Neural progenitor cell (in vitro differentiated cells): ENCODE data around the gene DCP2. TPM values are rescaled to one million over a fixed set of nuclear protein-coding genes. Genes with fewer than 3 reads are reported as not detected.

Experiments
- DNase-seq: peaks from one replicate; pipeline ENCODE4 v3.0.0-alpha.2; 2016; ENCODE audit warnings: low spot score
- H2AFZ ChIP-seq: fragments of 200-600 bp; sonication (generic); replicated peaks from 2 replicates; pipeline ENCODE4 v1.6.1; 2016; ENCODE audit warnings: antibody characterized with exemption
- H3F3A ChIP-seq: fragments of 200-600 bp; sonication (generic); 2 replicates; pipeline ENCODE4 v1.6.1; 2016; ENCODE audit warnings: antibody characterized with exemption, low read depth
- H3K27ac ChIP-seq: fragments of 200-600 bp; sonication (generic); 2 replicates; pipeline ENCODE4 v1.5.1; 2016; ENCODE audit warnings: mild to moderate bottlenecking
- H3K27me3 ChIP-seq: fragments of 200-600 bp; sonication (generic); 2 replicates; pipeline ENCODE4 v1.6.1; 2016; ENCODE audit warnings: mild to moderate bottlenecking, moderate library complexity
- H3K36me3 ChIP-seq: fragments of 200-600 bp; sonication (generic); 2 replicates; pipeline ENCODE4 v1.5.1; 2016
- H3K4me1 ChIP-seq: fragments of 200-600 bp; sonication (generic); 2 replicates; pipeline ENCODE4 v1.6.1; 2016; ENCODE audit warnings: mixed run types
- H3K4me2 ChIP-seq: fragments of 200-600 bp; sonication (generic); 2 replicates; pipeline ENCODE4 v1.6.1; 2016
- H3K4me3 ChIP-seq: fragments of 200-600 bp; sonication (generic); 2 replicates; pipeline ENCODE4 v1.5.1; 2016
- H3K79me2 ChIP-seq: fragments of 200-600 bp; sonication (generic); 2 replicates; pipeline ENCODE4 v1.6.1; 2016; ENCODE audit warnings: low read depth
- H3K9ac ChIP-seq: fragments of 200-600 bp; sonication (generic); 2 replicates; pipeline ENCODE4 v1.6.1; 2016
- H3K9me3 ChIP-seq: fragments of 200-600 bp; sonication (generic); 2 replicates; pipeline ENCODE4 v1.5.1; 2016; ENCODE audit warnings: low read depth
- H4K20me1 ChIP-seq: fragments of 200-600 bp; sonication (generic); 2 replicates; pipeline ENCODE4 v1.6.1; 2016; ENCODE audit warnings: low read depth
- H3K27ac Mint-ChIP-seq: 3 replicates; pipeline ENCODE4 v1.8.0; 2021; ENCODE audit warnings: mixed read lengths
- H3K27me3 Mint-ChIP-seq: 2 replicates; pipeline ENCODE4 v1.8.0; 2022; ENCODE audit warnings: low read depth, mild to moderate bottlenecking, inconsistent platforms, moderate library complexity, mixed read lengths; ENCODE audit not compliant: insufficient read depth
- H3K36me3 Mint-ChIP-seq: 3 replicates; pipeline ENCODE4 v1.8.0; 2021; ENCODE audit warnings: mixed read lengths
- H3K4me1 Mint-ChIP-seq: 3 replicates; pipeline ENCODE4 v1.8.0; 2021; ENCODE audit warnings: mixed read lengths
- H3K4me3 Mint-ChIP-seq: 3 replicates; pipeline ENCODE4 v1.8.0; 2021; ENCODE audit warnings: mild to moderate bottlenecking, moderate library complexity, mixed read lengths
- H3K9me3 Mint-ChIP-seq: 3 replicates; pipeline ENCODE4 v1.8.0; 2020; ENCODE audit warnings: mixed read lengths
- CTCF ChIP-seq: fragments of 200-600 bp; sonication (generic); IDR thresholded peaks from 2 replicates; pipeline ENCODE4 v1.5.1; 2017; ENCODE audit warnings: antibody characterized with exemption, mild to moderate bottlenecking
- EZH2 ChIP-seq: fragments of 200-600 bp; sonication (generic); IDR thresholded peaks from 2 replicates; pipeline ENCODE4 v1.6.1; 2017; ENCODE audit warnings: antibody characterized with exemption, mild to moderate bottlenecking, moderate library complexity
- EZH2phosphoT487 ChIP-seq: fragments of 200-600 bp; sonication (generic); IDR thresholded peaks from 2 replicates; pipeline ENCODE4 v1.6.1; 2017; ENCODE audit warnings: antibody characterized with exemption
- total RNA-seq: library from RNA; depleted of rRNA; stranded (reverse); fragments of >200 nt; gene quantifications from 2 replicates; pipeline ENCODE4 v1.2.3, GENCODE V29; 2015; ENCODE audit warnings: low replicate concordance

DCP2 gene
- total RNA-seq, 1 donor from 2014 or later, result 174 TPM

GRCh38 chr5:112934366-112934663 is 42.3 kb upstream of the DCP2 start:
- H3K27me3 ChIP-seq, result no peaks in the 10 kb centered on the region
- H3F3A ChIP-seq, result no peaks in the 10 kb centered on the region
- no peak overlapping the region for H3K4me2 ChIP-seq
- H3K27me3 Mint-ChIP-seq, result peaks cover 7% of the 10 kb centered on the region
- no peak for DNase-seq
- H3K27ac Mint-ChIP-seq, result no peak overlapping the region
- H3K4me1 Mint-ChIP-seq, result peaks cover 12% of the 10 kb centered on the region
- peaks cover 2% of the 10 kb centered on the region for H3K9me3 Mint-ChIP-seq
- no peak overlapping the region for H3K4me3 Mint-ChIP-seq
- no peak for TF ChIP-seq CTCF
- no peaks in the 10 kb centered on the region for H3K9me3 ChIP-seq
- H3K4me3 ChIP-seq, result no peak overlapping the region
- no peaks in the 10 kb centered on the region for H3K36me3 Mint-ChIP-seq
- no peak overlapping the region for H2AFZ ChIP-seq
- no peaks in the 10 kb centered on the region for H4K20me1 ChIP-seq
- no peaks in the 10 kb centered on the region for H3K79me2 ChIP-seq
- H3K9ac ChIP-seq, result no peak overlapping the region
- H3K27ac ChIP-seq, result no peak overlapping the region
- H3K36me3 ChIP-seq, result no peaks in the 10 kb centered on the region
- H3K4me1 ChIP-seq, result no peaks in the 10 kb centered on the region

- H3K27me3 Mint-ChIP-seq, result peaks cover 2% of the 10 kb centered on the region
- TF ChIP-seq EZH2, result no peak
- TF ChIP-seq CTCF, result no peak
- no peak for TF ChIP-seq EZH2phosphoT487
- no peak for DNase-seq
- H3K9me3 Mint-ChIP-seq, result peaks cover 2% of the 10 kb centered on the region
- no peak overlapping the region for H3K4me3 Mint-ChIP-seq
- H3K36me3 Mint-ChIP-seq, result no peaks in the 10 kb centered on the region
- Histone ChIP-seq H3F3A (no peaks in the 10 kb centered on the region), H3K9me3 (no peaks in the 10 kb centered on the region), H4K20me1 (no peaks in the 10 kb centered on the region), H3K4me2 (no peak overlapping the region), H2AFZ (no peak overlapping the region), H3K27me3 (no peaks in the 10 kb centered on the region), H3K27ac (no peak overlapping the region), H3K79me2 (no peaks in the 10 kb centered on the region), H3K9ac (no peak overlapping the region), H3K36me3 (no peaks in the 10 kb centered on the region), H3K4me3 (no peak overlapping the region), H3K4me1 (no peaks in the 10 kb centered on the region)
- H3K27ac Mint-ChIP-seq, result no peak overlapping the region
- H3K4me1 Mint-ChIP-seq, result peaks cover 12% of the 10 kb centered on the region
Measured at GRCh38 chr5:112935675-112936074, 40.9 kb upstream of the DCP2 start.

GRCh38 chr5:112938286-112938685 is 38.3 kb upstream of the DCP2 start:
- Histone ChIP-seq H3K4me2 (no peak overlapping the region), H4K20me1 (no peaks in the 10 kb centered on the region), H3K27ac (no peak overlapping the region), H3K4me1 (no peaks in the 10 kb centered on the region), H3K79me2 (no peaks in the 10 kb centered on the region), H3F3A (no peaks in the 10 kb centered on the region), H3K27me3 (no peaks in the 10 kb centered on the region), H3K9ac (no peak overlapping the region), H3K4me3 (no peak overlapping the region), H3K36me3 (no peaks in the 10 kb centered on the region), H2AFZ (no peak overlapping the region), H3K9me3 (no peaks in the 10 kb centered on the region)
- Mint-ChIP-seq H3K9me3 (peaks cover 2% of the 10 kb centered on the region), H3K4me1 (no peaks in the 10 kb centered on the region), H3K4me3 (no peak overlapping the region), H3K27ac (no peak overlapping the region), H3K27me3 (no peaks in the 10 kb centered on the region), H3K36me3 (no peaks in the 10 kb centered on the region)
- TF ChIP-seq EZH2phosphoT487 (no peak), EZH2 (no peak), CTCF (no peak)
- DNase-seq, result no peak

GRCh38 chr5:112940670-112941069 is 35.9 kb upstream of the DCP2 start:
- no peak overlapping the region for H3K4me2 ChIP-seq
- no peak overlapping the region for H3K9ac ChIP-seq
- no peaks in the 10 kb centered on the region for H3K27me3 Mint-ChIP-seq
- no peaks in the 10 kb centered on the region for H4K20me1 ChIP-seq
- H3F3A ChIP-seq, result no peaks in the 10 kb centered on the region
- H3K36me3 ChIP-seq, result no peaks in the 10 kb centered on the region
- H3K9me3 ChIP-seq, result no peaks in the 10 kb centered on the region
- no peaks in the 10 kb centered on the region for H3K79me2 ChIP-seq
- no peak for TF ChIP-seq CTCF
- TF ChIP-seq EZH2, result no peak
- no peak for TF ChIP-seq EZH2phosphoT487
- H3K4me1 Mint-ChIP-seq, result no peaks in the 10 kb centered on the region
- no peaks in the 10 kb centered on the region for H3K4me1 ChIP-seq
- H3K27me3 ChIP-seq, result no peaks in the 10 kb centered on the region
- no peak overlapping the region for H2AFZ ChIP-seq
- no peaks in the 10 kb centered on the region for H3K36me3 Mint-ChIP-seq
- no peak overlapping the region for H3K4me3 Mint-ChIP-seq
- peaks cover 2% of the 10 kb centered on the region for H3K9me3 Mint-ChIP-seq
- no peak overlapping the region for H3K4me3 ChIP-seq
- no peak for DNase-seq
- no peak overlapping the region for H3K27ac Mint-ChIP-seq
- H3K27ac ChIP-seq, result no peak overlapping the region
